CMK (cell line): ENCODE results near the gene LRIT1.

ENCODE experiments used
- DNase-seq: peaks from one replicate; pipeline ENCODE4 v3.0.0-alpha.2; 2010; ENCODE audit warnings: low read depth

The LRIT1 gene

DNA sequence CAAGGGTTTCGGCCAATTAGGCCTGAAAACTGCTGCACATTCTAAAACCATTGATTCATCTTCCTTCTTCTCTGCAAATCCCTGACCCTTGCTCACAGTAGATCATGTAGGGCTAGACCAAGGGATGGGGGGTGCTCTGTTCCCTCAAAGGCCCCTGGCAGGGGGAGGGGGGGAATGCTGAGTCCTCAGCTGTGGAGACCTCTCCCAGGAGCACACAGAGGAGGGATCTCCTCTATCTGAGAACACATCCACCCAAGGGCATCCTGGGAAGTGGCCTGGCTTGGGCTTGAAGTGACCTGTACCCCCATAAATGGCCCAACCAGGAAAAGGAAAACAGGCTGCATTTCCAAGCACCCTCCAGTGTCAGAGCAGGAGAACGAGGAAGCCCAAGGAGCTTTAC is 48.0 kb downstream of the LRIT1 start:
- DNase-seq, result no peak

DNA sequence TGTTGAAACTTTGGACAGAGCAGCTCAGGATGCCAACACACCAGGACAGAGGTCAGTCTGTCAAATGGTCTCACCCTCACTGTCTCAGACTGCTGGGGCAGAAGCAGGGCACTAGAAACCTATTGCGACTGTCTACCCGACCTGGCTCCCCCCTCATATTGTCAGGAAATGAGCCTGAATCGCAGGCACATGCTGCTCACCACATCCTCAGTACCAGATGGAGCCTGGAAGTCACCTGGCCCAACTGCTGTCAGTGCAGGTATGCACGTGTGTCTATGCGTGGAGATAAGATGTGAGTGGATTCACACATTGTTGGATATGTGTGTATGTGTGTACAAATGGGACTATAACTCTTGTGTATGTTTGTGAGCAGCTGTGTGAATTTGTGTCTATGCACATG is 50.2 kb downstream of the LRIT1 start:
- DNase-seq, result no peak

DNA sequence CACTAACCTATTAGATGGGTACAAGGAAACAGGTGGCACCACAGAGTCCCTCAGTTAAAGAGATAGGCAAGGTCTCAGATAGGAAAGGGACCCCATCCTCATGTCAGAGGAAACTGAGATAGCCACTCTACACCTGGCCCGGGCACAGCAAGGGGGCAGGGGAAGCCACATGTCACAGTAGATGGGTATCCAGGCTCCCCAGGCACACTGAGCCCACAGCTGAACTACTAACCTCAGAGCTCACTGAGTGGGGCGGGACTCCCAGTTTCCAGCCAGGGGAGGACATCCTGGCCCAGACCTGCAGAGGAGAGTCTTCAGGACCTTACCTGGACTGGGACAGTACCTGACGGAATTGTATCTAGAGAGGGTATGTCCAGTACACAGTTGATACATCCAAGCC is 50.7 kb downstream of the LRIT1 start:
- DNase-seq, result no peak

DNA sequence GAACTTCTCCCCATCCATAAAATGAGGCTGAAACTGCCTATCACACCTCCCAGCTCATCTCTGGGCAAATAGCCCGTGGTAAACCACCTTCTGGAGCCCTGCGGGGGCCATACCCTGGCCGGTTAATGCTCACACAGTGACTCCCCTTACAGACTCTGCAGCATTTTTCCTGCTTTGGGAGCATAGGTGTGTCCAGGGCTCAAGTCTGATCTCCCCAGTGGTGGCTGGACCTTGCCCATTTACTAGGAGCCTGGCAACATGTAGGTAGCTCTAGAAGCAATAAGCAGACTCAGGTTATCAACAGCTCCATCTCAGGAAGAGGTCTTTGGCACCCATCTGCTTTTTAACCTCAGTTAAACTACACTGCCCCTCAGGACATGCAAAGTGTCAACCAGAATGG is 52.5 kb downstream of the LRIT1 start:
- DNase-seq, result no peak

DNA sequence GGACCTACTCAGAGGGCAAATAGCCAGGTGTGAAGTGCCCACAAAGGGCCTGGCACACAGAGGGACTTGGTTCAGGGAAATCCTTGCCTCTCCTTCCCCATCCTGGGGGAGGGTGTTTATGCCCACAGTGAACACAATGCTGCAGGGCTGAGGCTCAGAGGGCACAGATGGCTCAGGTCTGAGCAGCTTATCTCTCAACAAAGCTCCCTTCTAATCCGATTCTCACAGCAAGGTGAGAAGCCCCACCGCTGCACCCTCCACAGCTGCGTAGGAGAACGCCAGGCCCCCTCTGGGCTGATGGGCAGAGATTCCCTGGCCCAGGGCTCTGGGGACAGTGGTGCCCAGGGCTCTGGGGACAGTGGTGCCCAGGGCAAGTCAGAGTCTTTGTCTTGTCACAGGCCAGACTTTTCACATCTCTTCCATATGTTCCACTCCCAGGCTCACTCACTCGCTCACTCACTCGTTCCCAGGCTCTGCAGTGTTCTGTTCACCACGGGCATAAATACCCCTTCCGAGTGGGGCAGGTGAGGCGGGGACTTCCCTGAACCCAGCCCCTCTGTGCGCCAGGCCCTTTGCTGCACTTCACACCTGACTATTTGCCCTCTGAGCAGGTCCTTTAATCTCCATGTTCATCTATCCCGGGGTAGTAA is 55.7 kb downstream of the LRIT1 start:
- no peak for DNase-seq

DNA sequence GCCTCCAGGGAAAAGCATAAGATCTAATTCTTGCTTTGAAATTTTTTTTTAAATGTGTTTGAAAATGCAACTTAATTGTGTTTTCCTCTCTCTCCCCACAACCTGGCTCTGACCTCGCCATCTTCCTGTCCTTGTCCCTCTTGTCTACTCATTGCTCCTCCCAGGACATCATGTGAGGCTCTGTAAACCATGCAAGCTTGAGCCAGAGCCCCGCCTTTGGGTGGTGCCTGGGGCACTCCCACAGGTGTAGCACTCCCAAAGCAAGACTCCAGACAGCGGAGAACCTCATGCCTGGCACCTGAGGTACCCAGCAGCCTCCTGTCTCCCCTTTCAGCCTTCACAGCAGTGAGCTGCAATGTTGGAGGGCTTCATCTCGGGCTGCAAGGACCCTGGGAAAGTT is 56.8 kb downstream of the LRIT1 start:
- DNase-seq, result no peak

DNA sequence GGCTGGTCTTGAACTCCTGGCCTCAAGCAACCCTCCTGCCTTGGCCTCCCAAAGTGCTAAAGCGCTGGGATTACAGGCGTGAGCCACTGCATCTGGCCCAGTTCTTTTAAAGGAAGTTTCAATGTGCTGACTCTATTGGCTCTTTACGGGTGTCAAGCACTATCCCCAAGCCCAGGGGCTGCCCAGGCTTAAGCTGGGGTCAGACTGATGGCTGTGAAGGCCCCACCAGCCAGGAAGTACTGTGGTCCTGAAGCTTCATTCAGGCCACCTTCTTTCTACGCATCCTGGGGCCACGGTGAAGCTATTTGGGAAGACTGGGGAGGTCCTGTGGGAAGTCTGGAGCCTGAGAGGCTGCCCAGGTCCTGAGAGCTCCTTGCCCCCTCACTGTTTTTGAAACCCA is 59.7 kb downstream of the LRIT1 start:
- no peak for DNase-seq
